GM04504 (cell line): ENCODE measurements around the gene DNAJC27.
A peak's percentile ranks its signal among the peaks of the same experiment; 100 is the strongest.
"Not testable (repeated sequence)": the region's sequence is repeated elsewhere in the genome, so short reads cannot be mapped to it uniquely, and the experiment has no call there.

Source experiments
- DNase-seq: peaks from one replicate; pipeline ENCODE4 v3.0.0-alpha.2; 2012; ENCODE audit warnings: low read depth

The DNAJC27 gene

DNA sequence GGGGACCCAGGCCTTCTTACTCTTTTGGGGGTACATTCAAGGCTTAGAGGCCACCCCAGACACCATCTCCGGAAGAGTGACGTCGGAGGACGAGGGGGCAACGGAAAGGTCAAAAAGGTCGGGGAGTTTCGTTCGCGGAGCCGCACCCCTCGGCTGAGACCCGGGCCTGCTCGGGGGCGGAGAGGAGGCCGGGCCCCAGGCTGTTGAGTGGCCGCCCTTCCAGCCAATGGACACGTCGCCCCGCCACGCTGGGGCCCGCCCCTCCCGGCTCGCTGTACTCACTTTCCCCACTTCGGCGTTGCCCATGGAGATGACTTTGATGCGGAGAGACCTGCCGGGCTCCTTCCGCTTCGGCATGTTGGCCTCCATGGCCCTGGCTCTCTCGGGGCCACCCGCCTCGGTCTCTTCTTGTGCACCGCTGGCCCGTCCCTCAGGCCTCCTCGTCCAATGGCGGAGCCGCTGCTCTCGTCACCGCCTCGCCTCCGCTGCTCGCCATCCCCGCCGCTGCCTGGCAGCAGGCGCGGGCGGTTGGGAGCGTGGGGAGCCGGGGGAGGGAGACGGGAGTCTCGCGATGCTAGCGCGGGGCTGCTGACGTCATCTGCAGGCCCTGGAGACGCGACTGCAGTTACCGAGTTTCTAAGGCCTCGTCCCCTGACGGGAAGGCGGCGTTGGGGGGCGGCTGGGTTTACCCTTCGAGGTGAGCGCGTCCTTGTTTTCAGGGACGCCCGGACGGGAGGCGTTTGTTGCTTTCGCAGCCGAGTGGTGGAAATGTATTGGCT, at the start of gene DNAJC27:
TSS of gene DNAJC27 (minus strand) at position 420 of the 779 bp plus-strand sequence. CDS start at position 369, 51 bp downstream.
- DNase-seq = peak; percentile 97

DNA sequence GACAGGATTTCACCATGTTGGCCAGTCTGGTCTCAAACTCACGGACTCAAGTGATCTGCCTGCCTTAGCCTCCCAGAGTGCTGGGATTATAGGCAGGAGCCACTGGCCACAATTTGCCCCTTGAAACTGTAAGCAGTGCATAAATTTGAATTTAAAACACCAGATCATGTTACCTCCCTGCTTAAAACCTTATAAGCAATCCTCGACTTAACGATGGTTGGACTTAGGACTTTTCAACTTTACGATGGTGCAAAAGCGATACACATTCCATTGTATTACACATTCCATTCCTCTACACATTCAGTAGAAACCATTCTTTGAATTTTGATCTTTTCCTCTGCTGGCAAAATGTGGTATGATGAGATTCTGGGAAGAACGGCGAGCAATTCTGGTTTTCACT, 46.9 kb upstream of the DNAJC27 start:
- DNase-seq = no peak

DNA sequence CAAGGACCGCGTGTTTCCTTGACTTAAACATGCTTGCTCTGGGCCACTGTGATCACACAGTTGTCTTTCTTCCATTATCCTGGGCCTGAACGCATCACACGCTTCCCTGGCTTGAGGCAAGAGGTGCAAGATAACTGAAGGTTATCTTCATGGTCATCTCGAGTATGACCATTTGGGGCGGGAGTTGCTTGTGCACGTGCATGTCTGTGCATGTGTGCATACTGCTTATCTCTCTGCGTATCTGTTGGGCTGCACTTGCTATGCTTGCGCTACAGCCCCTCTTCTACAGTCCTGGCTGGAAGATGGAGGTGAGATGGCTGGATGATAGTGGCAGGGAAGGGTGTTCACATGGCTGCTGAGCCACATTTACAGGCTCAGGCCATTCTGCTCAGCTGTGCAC, 42.9 kb upstream of the DNAJC27 start:
- DNase-seq = no peak

GRCh38 chr2:25011342-25011741, 39.6 kb upstream of the DNAJC27 start:
- DNase-seq = not testable (repeated sequence)

DNA sequence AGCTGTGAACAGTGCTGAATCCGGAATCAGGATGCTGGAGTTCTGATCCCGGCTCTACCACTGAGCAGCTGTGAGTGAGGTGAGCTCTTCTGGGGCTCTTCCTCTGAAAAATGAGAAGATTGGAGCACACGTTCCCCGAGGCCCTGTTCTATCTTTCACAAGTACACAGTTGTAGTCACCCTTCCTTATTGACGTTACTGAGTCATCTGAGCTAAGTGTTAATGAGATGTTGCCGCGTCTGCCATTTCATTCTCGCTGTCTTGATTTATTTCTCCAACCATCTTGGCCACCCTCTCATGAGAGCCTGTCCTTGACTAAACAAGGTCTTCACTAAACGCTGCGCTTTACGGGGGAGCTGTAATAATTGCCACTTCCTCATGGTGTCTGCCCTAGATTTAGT, 38.2 kb upstream of the DNAJC27 start:
- no peak for DNase-seq

GRCh38 chr2:25002066-25002465, 30.3 kb upstream of the DNAJC27 start:
- DNase-seq = no peak

- no peak for DNase-seq
Measured at GRCh38 chr2:25001325-25001637, 29.5 kb upstream of the DNAJC27 start.

DNA sequence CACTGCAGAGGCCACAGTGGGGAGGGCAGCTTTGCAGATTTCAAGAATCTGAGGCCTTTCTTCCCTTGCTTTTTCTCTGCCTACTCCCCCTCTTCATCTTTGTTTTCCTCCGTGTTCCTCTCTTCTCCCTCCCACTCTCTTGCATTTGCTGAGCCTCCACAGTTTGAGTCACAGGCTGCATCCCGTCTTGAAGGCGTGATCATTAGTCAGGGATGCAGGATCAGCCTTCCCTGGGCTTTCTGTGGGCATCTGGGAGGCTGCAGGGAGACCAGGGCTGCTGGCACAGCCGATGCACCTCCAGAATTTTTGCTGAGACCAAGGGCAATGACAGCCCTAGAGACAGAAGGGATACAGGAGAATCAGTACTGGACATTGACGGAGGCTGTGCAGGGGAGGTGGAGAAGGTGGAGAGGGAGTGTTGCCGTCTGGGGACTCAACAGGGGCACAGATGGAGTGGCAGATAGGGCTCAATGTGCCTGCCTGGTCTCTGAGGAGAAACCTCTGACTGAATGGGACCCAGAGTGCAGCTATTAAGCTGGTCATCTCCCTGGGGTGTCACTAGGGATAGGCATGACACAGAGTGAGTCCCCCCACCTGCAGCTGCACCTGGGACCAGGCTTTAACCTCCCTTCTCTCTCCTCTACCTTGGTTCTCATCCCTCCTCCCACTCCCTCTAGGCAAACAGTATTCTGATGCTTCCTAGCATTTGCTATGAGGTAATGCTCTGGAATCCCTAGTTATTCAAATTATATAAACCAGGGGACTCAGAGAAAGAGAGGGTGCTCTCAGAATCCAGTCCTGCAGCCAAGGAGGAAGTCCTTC, 29.0 kb upstream of the DNAJC27 start:
- no peak for DNase-seq

- DNase-seq = no peak
Measured at GRCh38 chr2:25000036-25000435, 28.3 kb upstream of the DNAJC27 start.

- not testable (repeated sequence) for DNase-seq
Measured at GRCh38 chr2:24999097-24999496, 27.3 kb upstream of the DNAJC27 start.

DNA sequence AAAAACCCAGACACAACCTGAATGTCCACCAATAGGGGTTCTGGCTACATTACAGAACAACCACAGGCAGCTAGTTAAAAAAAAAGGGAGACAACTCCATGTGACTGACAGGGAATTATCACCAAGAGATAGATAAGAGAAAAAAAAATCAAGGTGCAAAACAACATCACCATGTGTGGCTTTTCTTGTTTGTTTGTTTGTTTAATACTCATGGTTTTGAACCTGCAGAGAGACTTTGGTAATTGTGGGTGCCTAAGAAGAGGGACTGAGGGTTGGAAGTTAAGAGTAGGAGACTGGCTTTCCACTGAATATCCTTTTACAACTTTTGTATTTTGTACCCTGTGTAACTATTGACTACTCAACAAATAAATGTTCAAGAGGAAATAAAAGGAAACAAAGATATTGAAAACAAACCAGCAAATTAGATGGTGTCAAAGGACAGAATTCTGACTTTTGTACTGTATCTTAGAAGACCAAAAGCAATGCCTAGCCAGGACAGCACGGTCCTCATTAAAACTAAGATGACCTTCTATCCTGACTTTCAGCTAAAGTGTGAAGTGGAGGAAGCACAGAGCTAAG, 22.5 kb upstream of the DNAJC27 start:
- DNase-seq = no peak

GRCh38 chr2:24993406-24994145, 21.8 kb upstream of the DNAJC27 start:
- no peak for DNase-seq

- DNase-seq = no peak
Measured at GRCh38 chr2:24986372-24986771, 14.6 kb upstream of the DNAJC27 start.

GRCh38 chr2:24985511-24985910, 13.8 kb upstream of the DNAJC27 start:
- DNase-seq = no peak

DNA sequence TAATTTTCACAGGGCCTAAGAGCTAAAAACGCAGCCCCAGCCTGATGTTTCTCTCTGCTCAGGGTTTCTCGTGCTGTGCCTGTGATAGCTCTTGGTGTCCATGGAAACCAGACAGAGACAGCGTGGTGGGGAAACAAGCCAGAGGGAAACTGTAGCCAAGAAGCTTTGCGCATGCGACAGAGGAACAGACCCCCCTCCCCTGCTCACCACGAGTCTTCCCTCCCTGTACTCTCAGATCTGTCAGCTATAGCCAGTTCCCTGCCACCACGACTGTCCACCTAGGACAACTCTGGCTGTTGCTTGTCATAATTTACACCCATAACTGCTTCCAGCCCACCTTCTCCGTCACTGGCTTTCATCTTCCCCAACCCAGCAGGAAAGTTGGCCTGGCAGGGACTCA, 13.2 kb upstream of the DNAJC27 start:
- DNase-seq = no peak

GRCh38 chr2:24981411-24982136, 9.8 kb upstream of the DNAJC27 start:
- no peak for DNase-seq

DNA sequence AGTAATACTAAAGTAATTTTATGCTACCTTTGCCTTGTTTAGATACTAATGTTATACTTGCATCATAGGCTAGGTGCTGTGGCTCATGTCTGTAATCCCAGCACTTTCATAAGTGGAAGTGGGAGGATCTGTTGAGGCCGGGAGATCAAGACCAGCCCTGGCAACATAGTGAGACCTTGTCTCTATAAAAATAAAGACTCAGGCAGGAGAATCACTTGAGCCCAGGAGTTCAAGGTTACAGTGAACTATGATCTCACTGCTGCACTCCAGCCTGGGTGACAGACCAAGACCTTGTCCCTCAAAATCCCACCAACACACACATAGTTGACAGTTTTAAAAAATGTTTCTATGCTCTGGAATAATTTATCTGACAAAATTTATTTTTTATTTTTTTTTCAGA, 6.9 kb upstream of the DNAJC27 start:
- no peak for DNase-seq

GRCh38 chr2:24977631-24978030, 5.9 kb upstream of the DNAJC27 start:
- DNase-seq = no peak

GRCh38 chr2:24973812-24974211, 2.1 kb upstream of the DNAJC27 start:
- DNase-seq = no peak

DNA sequence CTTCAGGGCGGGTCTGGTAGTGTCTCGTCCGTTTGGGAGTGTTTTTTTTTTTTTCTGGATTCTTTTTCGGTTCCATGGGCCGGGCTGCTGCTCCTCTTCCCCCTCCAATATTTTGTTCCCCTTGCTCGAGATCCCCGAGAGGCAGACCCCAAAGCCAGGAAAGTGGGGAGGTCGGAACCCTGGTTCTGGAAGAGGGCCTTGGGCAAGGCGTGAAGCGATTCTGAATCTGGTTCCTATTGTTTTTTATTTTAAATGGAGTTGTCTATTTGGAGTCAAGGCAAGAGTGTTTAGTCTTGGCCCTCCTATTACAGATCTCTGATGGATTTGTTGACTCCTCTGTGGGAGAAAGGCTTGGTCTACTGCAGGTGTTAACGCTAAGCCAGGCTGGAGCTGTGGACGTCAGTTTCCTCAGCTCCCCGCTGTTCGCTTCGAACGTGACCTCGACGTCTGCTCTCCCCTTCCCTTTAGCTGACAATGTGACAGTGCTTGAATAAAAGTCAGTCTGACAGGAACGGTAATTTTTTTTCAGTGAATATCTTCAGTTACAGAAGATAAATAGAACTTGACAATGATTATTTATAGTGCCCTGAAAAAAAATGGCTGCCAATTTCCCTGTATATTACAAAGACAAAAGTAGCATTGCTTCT, 683 bp upstream of the DNAJC27 start:
- DNase-seq = no peak

DNA sequence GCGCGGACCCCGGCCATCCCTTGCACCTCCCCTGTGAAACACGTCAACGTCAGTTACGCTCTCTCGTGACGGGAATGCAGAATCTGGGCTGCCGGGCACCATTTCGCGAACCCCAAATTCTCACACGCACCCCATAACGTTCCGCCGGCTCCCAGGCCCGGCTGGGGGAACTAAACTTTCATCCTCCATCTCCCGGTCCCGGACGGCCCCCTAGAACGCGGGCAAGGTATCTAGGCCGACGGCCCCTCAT, 544 bp downstream of the DNAJC27 start:
- DNase-seq = no peak
